Thyroid gland (tissue), 4 donors: Measurements from ENCODE around the gene OAS1.

ENCODE experiments used
- CTCF ChIP-seq, 6 experiments: fragments of 200-600 bp in 3 of 6; fragments of 450-650 bp in 3 of 6; sonication (generic) in 3 of 6; IDR thresholded peaks; one replicate each; pipeline ENCODE4 v1.5.1; 2016 to 2019; ENCODE audit warnings: antibody characterized with exemption in 6 of 6, mild to moderate bottlenecking in 2 of 6, inconsistent platforms in 1 of 6, moderate library complexity in 1 of 6
- POLR2A ChIP-seq, 2 donors: fragments of 450-650 bp; IDR thresholded peaks; one replicate each; pipeline ENCODE4 v1.6.1; 2017; ENCODE audit warnings: antibody characterized with exemption in 2 of 2, mild to moderate bottlenecking in 2 of 2, moderate library complexity in 1 of 2

GRCh38 chr12:112898380-112898779 lies 8.4 kb upstream of the OAS1 start:
- TF ChIP-seq CTCF (IDR thresholded peaks at IDR 0.05) (no peak), POLR2A (IDR thresholded peaks at IDR 0.05) (no peak)
